GM19035 (cell line): ENCODE measurements around the gene ERFL.
"Not testable (repeated sequence)": the region's sequence is repeated elsewhere in the genome, so short reads cannot be mapped to it uniquely, and the experiment has no call there.

ENCODE experiments used
- ATAC-seq: cut with Tn5 transposase; IDR thresholded peaks from one replicate; pipeline ENCODE4 v1.9.1; 2021; ENCODE audit not compliant: unreplicated experiment

The ERFL gene

GRCh38 chr19:41944336-41944735 lies 16.1 kb upstream of the ERFL start:
- ATAC-seq = no peak

GRCh38 chr19:41941410-41942202 lies 13.4 kb upstream of the ERFL start:
- no peak for ATAC-seq

- no peak for ATAC-seq
Measured at GRCh38 chr19:41940731-41941409, 12.6 kb upstream of the ERFL start.

- ATAC-seq = no peak
Measured at GRCh38 chr19:41939861-41940730, 11.8 kb upstream of the ERFL start.

- ATAC-seq = not testable (repeated sequence)
Measured at GRCh38 chr19:41939209-41939608, 11.0 kb upstream of the ERFL start.

GRCh38 chr19:41937525-41938468 lies 9.5 kb upstream of the ERFL start:
- ATAC-seq = no peak

- ATAC-seq = no peak
Measured at GRCh38 chr19:41936961-41937360, 8.7 kb upstream of the ERFL start.

- no peak for ATAC-seq
Measured at GRCh38 chr19:41936416-41936850, 8.2 kb upstream of the ERFL start.

- ATAC-seq = no peak
Measured at GRCh38 chr19:41935760-41936415, 7.6 kb upstream of the ERFL start.

- ATAC-seq = no peak
Measured at GRCh38 chr19:41934849-41935374, 6.7 kb upstream of the ERFL start.

- no peak for ATAC-seq
Measured at GRCh38 chr19:41933693-41934426, 5.6 kb upstream of the ERFL start.

- ATAC-seq = no peak
Measured at GRCh38 chr19:41932720-41933332, 4.6 kb upstream of the ERFL start.

GRCh38 chr19:41932259-41932719 lies 4.0 kb upstream of the ERFL start:
- no peak for ATAC-seq

- ATAC-seq = no peak
Measured at GRCh38 chr19:41930926-41931592, 2.8 kb upstream of the ERFL start.

- ATAC-seq = no peak
Measured at GRCh38 chr19:41930322-41930722, 2.1 kb upstream of the ERFL start.

GRCh38 chr19:41929536-41930071 lies 1.4 kb upstream of the ERFL start:
- ATAC-seq = no peak

- no peak for ATAC-seq
Measured at GRCh38 chr19:41928754-41929535, 696 bp upstream of the ERFL start.
